ENCODE measurements around the gene OR2AG1. TPM values are rescaled to one million over a fixed set of nuclear protein-coding genes. Genes with fewer than 3 reads are reported as not detected.
"Not testable (repeated sequence)": the region's sequence is repeated elsewhere in the genome, so short reads cannot be mapped to it uniquely, and the experiment has no call there.

The OR2AG1 gene
- total RNA-seq, 3 donors from 2014 or later, result not detected

GRCh38 chr11:6755303-6755952, 27.4 kb upstream of the OR2AG1 start:
- Mint-ChIP-seq H3K27me3 (ENCODE audit: low read depth) (peaks cover under 1% of the 10 kb centered on the region), H3K4me3 (no peak overlapping the region), H3K4me1 (ENCODE audit: low read depth) (peaks cover 7% of the 10 kb centered on the region), H3K36me3 (ENCODE audit: insufficient read depth) (no peaks in the 10 kb centered on the region), H3K9me3 (no peaks in the 10 kb centered on the region)
- DNase-seq (peak; percentile 25), ATAC-seq (peak; percentile 38 to 52)

DNA sequence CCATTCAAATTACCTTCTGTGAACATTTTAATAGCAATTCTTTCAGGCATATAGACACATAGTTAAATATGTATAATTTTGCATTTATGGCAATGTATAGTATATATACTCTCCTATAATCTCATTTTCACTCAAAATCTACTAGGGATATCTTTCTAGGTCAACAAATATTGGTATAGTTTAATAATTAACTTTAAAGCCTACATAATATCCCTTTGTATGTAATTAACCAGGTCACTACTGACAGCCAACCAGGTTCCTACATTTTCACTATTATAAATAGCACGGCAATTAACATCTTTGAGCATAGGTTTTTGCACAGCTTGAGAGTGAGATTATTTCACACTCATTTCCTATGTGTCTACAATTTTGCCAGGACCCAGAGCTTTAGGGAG, 26.9 kb upstream of the OR2AG1 start:
- DNase-seq (no peak), ATAC-seq (no peak)
- H3K4me1 Mint-ChIP-seq (ENCODE audit: low read depth), result peaks cover 7% of the 10 kb centered on the region
- H3K9me3 Mint-ChIP-seq, result no peaks in the 10 kb centered on the region
- H3K36me3 Mint-ChIP-seq (ENCODE audit: insufficient read depth), result no peaks in the 10 kb centered on the region
- H3K4me3 Mint-ChIP-seq, result no peak overlapping the region
- H3K27me3 Mint-ChIP-seq (ENCODE audit: low read depth), result peaks cover 2% of the 10 kb centered on the region

- peak; percentile 76 to 88 for ATAC-seq
These were observed 25.4 kb upstream of the OR2AG1 start for GRCh38 chr11:6757373-6757967.

GRCh38 chr11:6771926-6772893, 10.6 kb upstream of the OR2AG1 start, which contains the start of gene OR2AG2:
OR2AG2 (minus strand) TSS chr11:6771976; CDS start chr11:6768957, 3,019 bp downstream.
- DNase-seq (no peak), ATAC-seq (no peak)
- peaks cover 5% of the 10 kb centered on the region for H3K27me3 Mint-ChIP-seq (ENCODE audit: low read depth)
- no peaks in the 10 kb centered on the region for H3K9me3 Mint-ChIP-seq
- no peak within 1 kb of the TSS for H3K4me3 Mint-ChIP-seq
- H3K4me1 Mint-ChIP-seq (ENCODE audit: low read depth), result no peaks in the 10 kb centered on the region
- no peaks in the 10 kb centered on the region for H3K36me3 Mint-ChIP-seq (ENCODE audit: insufficient read depth)

More at GRCh38 chr11:6757373-6757967, 25.4 kb upstream of the OR2AG1 start:
- peaks cover 6% of the 10 kb centered on the region for H3K27me3 Mint-ChIP-seq (ENCODE audit: low read depth)
- peaks cover 7% of the 10 kb centered on the region for H3K4me1 Mint-ChIP-seq (ENCODE audit: low read depth)
- no peak overlapping the region for H3K4me3 Mint-ChIP-seq
- no peaks in the 10 kb centered on the region for H3K36me3 Mint-ChIP-seq (ENCODE audit: insufficient read depth)
- no peaks in the 10 kb centered on the region for H3K9me3 Mint-ChIP-seq
- DNase-seq, result peak; percentile 49

DNA sequence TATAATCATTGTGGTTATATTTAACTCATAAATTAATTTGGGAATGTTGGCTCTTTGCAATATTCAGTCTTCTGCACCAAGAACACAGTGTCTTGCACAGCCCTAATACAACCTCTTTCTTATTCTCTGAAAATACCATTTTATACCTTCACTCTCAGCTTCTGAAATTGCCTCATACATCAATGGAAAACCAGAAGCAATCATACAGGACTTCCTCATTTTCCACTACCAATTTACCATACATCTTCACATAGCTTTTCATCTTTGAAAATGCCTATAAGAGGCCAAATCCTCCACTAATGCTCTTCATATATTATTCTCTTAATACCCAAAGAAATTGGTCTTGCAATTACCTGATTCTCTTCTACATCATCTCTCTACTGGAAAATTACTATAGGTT, 4.3 kb upstream of the OR2AG1 start:
- Mint-ChIP-seq H3K27me3 (ENCODE audit: low read depth) (peaks cover 16% of the 10 kb centered on the region), H3K9me3 (no peaks in the 10 kb centered on the region), H3K4me1 (ENCODE audit: low read depth) (no peaks in the 10 kb centered on the region), H3K36me3 (ENCODE audit: insufficient read depth) (peaks cover 2% of the 10 kb centered on the region), H3K4me3 (no peak overlapping the region)
- DNase-seq (no peak), ATAC-seq (no peak)

- H3K4me3 Mint-ChIP-seq, result no peak overlapping the region
- H3K27me3 Mint-ChIP-seq (ENCODE audit: low read depth), result peaks cover 19% of the 10 kb centered on the region
- H3K4me1 Mint-ChIP-seq (ENCODE audit: low read depth), result no peaks in the 10 kb centered on the region
- no peak for DNase-seq
- H3K9me3 Mint-ChIP-seq, result no peaks in the 10 kb centered on the region
- ATAC-seq, result no peak
- peaks cover 2% of the 10 kb centered on the region for H3K36me3 Mint-ChIP-seq (ENCODE audit: insufficient read depth)
These were observed 2.0 kb upstream of the OR2AG1 start for GRCh38 chr11:6780829-6781228.

- H3K4me3 Mint-ChIP-seq, result no peak overlapping the region
- ATAC-seq (no peak), DNase-seq (no peak)
- peaks cover 9% of the 10 kb centered on the region for H3K27me3 Mint-ChIP-seq (ENCODE audit: low read depth)
- no peaks in the 10 kb centered on the region for H3K4me1 Mint-ChIP-seq (ENCODE audit: low read depth)
- H3K9me3 Mint-ChIP-seq, result no peaks in the 10 kb centered on the region
- no peaks in the 10 kb centered on the region for H3K36me3 Mint-ChIP-seq (ENCODE audit: insufficient read depth)
These were observed 7.7 kb downstream of the OR2AG1 start for GRCh38 chr11:6790546-6790945.

DNA sequence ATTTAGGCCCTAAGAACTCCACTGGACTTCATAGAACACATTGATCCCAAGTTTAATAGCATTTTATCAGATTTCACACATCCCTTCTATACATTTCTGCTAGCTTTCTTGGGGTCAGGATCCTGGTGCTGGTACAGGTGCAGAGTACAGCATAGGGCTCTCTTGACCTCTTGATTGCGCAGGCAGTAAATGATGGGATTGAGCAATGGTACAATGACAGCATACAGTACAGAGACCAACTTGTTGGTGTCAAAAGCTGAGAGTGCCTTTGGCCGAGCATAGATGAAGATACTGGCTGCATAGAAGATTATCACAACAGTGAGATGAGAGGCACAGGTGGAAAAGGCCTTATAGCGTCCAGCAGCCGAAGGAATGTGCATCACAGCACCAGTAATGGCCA, 11.8 kb downstream of the OR2AG1 start:
- no peaks in the 10 kb centered on the region for H3K4me1 Mint-ChIP-seq (ENCODE audit: low read depth)
- H3K9me3 Mint-ChIP-seq, result no peaks in the 10 kb centered on the region
- no peak for DNase-seq
- ATAC-seq, result no peak
- H3K36me3 Mint-ChIP-seq (ENCODE audit: insufficient read depth), result no peaks in the 10 kb centered on the region
- no peaks in the 10 kb centered on the region for H3K27me3 Mint-ChIP-seq (ENCODE audit: low read depth)
- H3K4me3 Mint-ChIP-seq, result no peak overlapping the region

GRCh38 chr11:6799402-6799801, 16.6 kb downstream of the OR2AG1 start, which contains the start of gene OR6A2:
OR6A2 (minus strand) TSS chr11:6799689; CDS start chr11:6795708, 3,981 bp downstream.
- no peaks in the 10 kb centered on the region for H3K4me1 Mint-ChIP-seq (ENCODE audit: low read depth)
- DNase-seq (no peak), ATAC-seq (no peak)
- H3K27me3 Mint-ChIP-seq (ENCODE audit: low read depth), result no peaks in the 10 kb centered on the region
- H3K9me3 Mint-ChIP-seq, result peaks cover 8% of the 10 kb centered on the region
- no peak within 1 kb of the TSS for H3K4me3 Mint-ChIP-seq
- no peaks in the 10 kb centered on the region for H3K36me3 Mint-ChIP-seq (ENCODE audit: insufficient read depth)

DNA sequence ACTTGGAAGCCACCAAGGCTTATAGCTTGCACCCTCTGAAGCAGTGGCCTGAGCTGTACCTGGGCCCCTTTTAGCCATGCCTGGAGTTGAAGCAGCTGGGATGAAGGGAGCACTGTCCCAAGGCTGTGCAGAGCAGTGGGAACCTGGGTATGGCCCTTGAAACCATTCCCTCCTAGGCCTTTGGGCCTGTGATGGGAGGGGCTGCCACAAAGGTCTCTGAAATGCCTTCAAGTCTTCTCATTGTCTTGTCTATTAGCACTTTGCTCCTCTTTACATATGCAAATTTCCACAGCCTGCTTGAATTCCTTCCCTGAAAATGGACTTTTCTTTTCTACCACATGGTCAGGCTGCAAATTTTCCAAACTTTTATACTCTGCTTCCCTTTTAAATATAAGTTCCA, 18.3 kb downstream of the OR2AG1 start:
- not testable (repeated sequence) for H3K36me3 Mint-ChIP-seq (ENCODE audit: insufficient read depth); DNase-seq; H3K9me3 Mint-ChIP-seq; H3K4me3 Mint-ChIP-seq; H3K27me3 Mint-ChIP-seq (ENCODE audit: low read depth); ATAC-seq; H3K4me1 Mint-ChIP-seq (ENCODE audit: low read depth)

DNA sequence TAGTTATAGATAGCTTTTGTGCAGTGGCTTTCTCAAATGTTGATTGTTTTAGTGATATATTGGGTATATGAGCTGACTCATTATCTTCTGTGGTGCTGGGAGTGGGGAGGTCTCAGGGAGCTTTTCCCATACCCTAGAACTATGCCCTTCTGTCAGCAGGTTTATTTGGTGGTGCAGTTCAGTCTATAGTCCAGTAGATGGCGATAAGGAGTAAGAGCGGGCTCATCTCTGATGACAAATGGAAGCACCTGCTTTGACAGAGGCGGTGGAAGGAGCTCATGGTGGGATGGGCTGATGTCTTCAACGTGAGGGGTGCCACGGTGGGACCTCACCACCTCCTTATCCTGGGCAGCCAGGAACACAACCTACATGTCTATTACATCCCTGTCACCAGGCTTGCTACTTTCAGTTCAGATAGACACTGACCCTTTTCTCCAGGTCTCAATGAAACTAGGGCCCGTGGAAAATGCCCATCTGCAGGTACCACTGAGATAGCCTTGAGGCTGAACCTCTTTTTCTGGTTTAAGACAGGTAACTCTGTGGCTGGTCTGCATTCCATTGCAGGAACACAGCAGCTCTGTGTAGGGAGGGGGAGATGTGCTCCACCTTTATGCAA, 29.7 kb downstream of the OR2AG1 start:
- ATAC-seq (peak; percentile 75 to 80), DNase-seq (peak; percentile 16)
- Mint-ChIP-seq H3K9me3 (no peaks in the 10 kb centered on the region), H3K4me3 (no peak overlapping the region), H3K36me3 (ENCODE audit: insufficient read depth) (no peaks in the 10 kb centered on the region), H3K27me3 (ENCODE audit: low read depth) (peaks cover 44% of the 10 kb centered on the region), H3K4me1 (ENCODE audit: low read depth) (no peaks in the 10 kb centered on the region)

- H3K27me3 Mint-ChIP-seq (ENCODE audit: low read depth), result peaks cover 37% of the 10 kb centered on the region
- DNase-seq, result no peak
- H3K36me3 Mint-ChIP-seq (ENCODE audit: insufficient read depth), result no peaks in the 10 kb centered on the region
- ATAC-seq, result no peak
- H3K9me3 Mint-ChIP-seq, result no peaks in the 10 kb centered on the region
- no peaks in the 10 kb centered on the region for H3K4me1 Mint-ChIP-seq (ENCODE audit: low read depth)
- no peak overlapping the region for H3K4me3 Mint-ChIP-seq
These were observed 30.8 kb downstream of the OR2AG1 start for GRCh38 chr11:6813656-6814055.

DNA sequence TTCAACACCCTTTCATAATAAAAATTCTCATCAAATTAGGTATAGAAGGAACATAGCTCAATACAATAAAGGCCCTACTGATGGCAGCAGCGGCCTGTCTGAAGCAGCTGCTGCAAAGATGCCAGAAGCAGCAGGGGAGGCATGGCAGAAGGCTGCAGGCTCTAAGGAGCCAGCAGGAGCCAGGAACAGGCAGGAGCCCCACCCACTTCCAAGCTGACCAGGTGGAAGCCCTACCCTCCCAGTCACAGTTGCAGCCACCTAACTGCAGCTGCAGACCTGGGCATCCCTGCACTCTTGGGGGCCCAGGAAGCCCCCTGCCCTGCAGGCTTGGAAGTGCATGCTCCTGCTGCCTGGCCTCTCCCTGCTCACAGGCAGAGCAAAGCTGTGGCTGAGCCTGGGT, 34.9 kb downstream of the OR2AG1 start:
- H3K36me3 Mint-ChIP-seq (ENCODE audit: insufficient read depth), result no peaks in the 10 kb centered on the region
- peaks cover 23% of the 10 kb centered on the region for H3K27me3 Mint-ChIP-seq (ENCODE audit: low read depth)
- no peaks in the 10 kb centered on the region for H3K4me1 Mint-ChIP-seq (ENCODE audit: low read depth)
- ATAC-seq (no peak), DNase-seq (no peak)
- H3K4me3 Mint-ChIP-seq, result no peak overlapping the region
- peaks cover 4% of the 10 kb centered on the region for H3K9me3 Mint-ChIP-seq

- Mint-ChIP-seq H3K4me1 (ENCODE audit: low read depth) (no peaks in the 10 kb centered on the region), H3K27me3 (ENCODE audit: low read depth) (peaks cover 19% of the 10 kb centered on the region), H3K9me3 (peaks cover 4% of the 10 kb centered on the region), H3K4me3 (no peak overlapping the region), H3K36me3 (ENCODE audit: insufficient read depth) (no peaks in the 10 kb centered on the region)
- DNase-seq, result no peak
- ATAC-seq, result no peak
These were observed 36.1 kb downstream of the OR2AG1 start for GRCh38 chr11:6818967-6819366.

Data from activated T-cell treated with anti-CD3 and anti-CD28 coated beads, Interleukin-2, amount 50 U/mL, for 4 hours (primary cell).